B cell (primary cell): Measurements from ENCODE around the gene SNTG2. TPM values are rescaled to one million over a fixed set of nuclear protein-coding genes. Genes with fewer than 3 reads are reported as not detected.

Source experiments
- ATAC-seq: fragments of 200-7000 bp; cut with Tn5 transposase; one replicate; pipeline ENCODE4 v1.10.0; 2021; ENCODE audit warnings: low read depth, mild to moderate bottlenecking, moderate number of reproducible peaks, moderate library complexity
- CTCF ChIA-PET: fragments of 350-600 bp; sonication (Branson Sonifier 250); formaldehyde crosslinking; loops from one replicate; lab custom pipeline; 2021; ENCODE audit warnings: antibody characterized with exemption, inconsistent platforms; lab: Charles Lee
- POLR2A ChIA-PET: fragments of 350-600 bp; sonication (Branson Sonifier 250); formaldehyde crosslinking; loops from one replicate; lab custom pipeline; 2021; ENCODE audit warnings: antibody characterized with exemption; lab: Charles Lee
- DNase-seq: peaks from one replicate; pipeline ENCODE4 v3.0.0; 2013
- H2AFZ ChIP-seq: 2 replicates; pipeline ENCODE4 v1.6.1; 2012; ENCODE audit warnings: mild to moderate bottlenecking, low read depth, low read length; ENCODE audit not compliant: insufficient read depth, poor library complexity, severe bottlenecking
- H3K27ac ChIP-seq, 2 donors: 1 replicate in 1 of 2; 2 replicates in 1 of 2; pipeline ENCODE4 v1.5.1; 2012 to 2013; ENCODE audit warnings: low read length in 2 of 2, mild to moderate bottlenecking in 2 of 2, moderate library complexity in 1 of 2
- H3K27me3 ChIP-seq, 4 experiments: fragments of 200-600 bp in 1 of 4; sonication (generic) in 1 of 4; replicated peaks in 1 of 4; 1 replicate in 2 of 4; 2 replicates in 2 of 4; pipeline versions ENCODE4 v1.6.1 to v1.7.0; 2013 to 2016; ENCODE audit warnings: low read length in 3 of 4, mild to moderate bottlenecking in 2 of 4, mixed read lengths in 1 of 4, moderate library complexity in 1 of 4; ENCODE audit not compliant: insufficient read depth in 4 of 4, control insufficient read depth in 3 of 4; ENCODE audit errors: control extremely low read depth in 1 of 4
- H3K36me3 ChIP-seq, 2 experiments: replicated peaks in 1 of 2; 1 replicate in 1 of 2; 2 replicates in 1 of 2; pipeline versions ENCODE4 v1.6.1 to v1.7.1; 2013; ENCODE audit warnings: low read length in 1 of 2; ENCODE audit not compliant: insufficient read depth in 2 of 2, control insufficient read depth in 1 of 2; ENCODE audit errors: control extremely low read depth in 1 of 2, extremely low read depth in 1 of 2
- H3K4me1 ChIP-seq, 2 donors: fragments of 200-600 bp in 1 of 2; sonication (generic) in 1 of 2; 1 replicate in 1 of 2; 2 replicates in 1 of 2; pipeline versions ENCODE4 v1.5.1 to v1.6.1; 2013 to 2017; ENCODE audit warnings: low read length in 2 of 2; ENCODE audit not compliant: control insufficient read depth in 2 of 2, insufficient read depth in 2 of 2
- H3K4me2 ChIP-seq: replicated peaks from 2 replicates; pipeline ENCODE3; 2012; ENCODE audit warnings: mild to moderate bottlenecking, low read depth, low read length; ENCODE audit not compliant: poor library complexity, severe bottlenecking
- H3K4me3 ChIP-seq, 5 experiments: fragments of 200-600 bp in 1 of 5; sonication (generic) in 1 of 5; 1 replicate in 3 of 5; 2 replicates in 2 of 5; pipeline versions ENCODE4 v1.5.1 to v1.7.0; 2011 to 2016; ENCODE audit warnings: low read length in 4 of 5, mild to moderate bottlenecking in 4 of 5, low read depth in 2 of 5, control low read depth in 1 of 5, moderate library complexity in 1 of 5; ENCODE audit not compliant: insufficient read depth in 1 of 5; ENCODE audit errors: control extremely low read depth in 1 of 5, extremely low read depth in 1 of 5
- H3K79me2 ChIP-seq: fragments of 200-600 bp; sonication (generic); one replicate; pipeline ENCODE4 v1.6.0; 2016; ENCODE audit warnings: low read length; ENCODE audit not compliant: control insufficient read depth, insufficient read depth
- H3K9ac ChIP-seq: fragments of 200-600 bp; sonication (generic); 2 replicates; pipeline ENCODE4 v1.6.1; 2017; ENCODE audit warnings: mild to moderate bottlenecking, low read length, moderate library complexity
- H3K9me3 ChIP-seq, 3 donors: one replicate each; pipeline versions ENCODE4 v1.6.1 to v1.7.1; 2013; ENCODE audit warnings: low read length in 2 of 3; ENCODE audit not compliant: control insufficient read depth in 2 of 3, insufficient read depth in 1 of 3; ENCODE audit errors: control extremely low read depth in 1 of 3
- H4K20me1 ChIP-seq: 2 replicates; pipeline ENCODE4 v1.6.0; 2012; ENCODE audit warnings: mild to moderate bottlenecking, low read length; ENCODE audit not compliant: insufficient read depth, control insufficient read depth, poor library complexity, severe bottlenecking
- H3K27ac Mint-ChIP-seq: one replicate; pipeline ENCODE4 v1.8.0; 2021; ENCODE audit warnings: mixed read lengths
- H3K27me3 Mint-ChIP-seq: one replicate; pipeline ENCODE4 v1.8.0; 2021; ENCODE audit warnings: mixed read lengths
- H3K4me1 Mint-ChIP-seq: one replicate; pipeline ENCODE4 v1.8.0; 2021; ENCODE audit warnings: mixed read lengths
- H3K4me3 Mint-ChIP-seq: one replicate; pipeline ENCODE4 v1.8.0; 2021; ENCODE audit warnings: mixed read lengths
- H3K9me3 Mint-ChIP-seq: one replicate; pipeline ENCODE4 v1.8.0; 2022; ENCODE audit warnings: mixed read lengths; ENCODE audit not compliant: insufficient read depth
- EZH2 ChIP-seq: IDR thresholded peaks from 2 replicates; pipeline ENCODE4 v1.6.1; 2012; ENCODE audit warnings: borderline replicate concordance, low read depth, mild to moderate bottlenecking, moderate library complexity, low read length; ENCODE audit not compliant: insufficient read depth, poor library complexity, severe bottlenecking
- WGBS: methylation state at CpG from one replicate; pipeline ENCODE4 v1.1.5; 2013; ENCODE audit warnings: missing lambda C conversion rate; ENCODE audit not compliant: insufficient coverage; 5-methylcytosine and 5-hydroxymethylcytosine counted together
- intact Hi-C: fragments of 100-400 bp; cut with micrococcal nuclease; formaldehyde crosslinking; loops from one replicate; pipeline ENCODE4 v1.10.0; 2022
- polyA plus RNA-seq: library from polyadenylated mRNA; depleted of rRNA; stranded (reverse); fragments of >200 nt; gene quantifications from 2 replicates; pipeline ENCODE4 v1.2.3, GENCODE V29; 2012
- total RNA-seq, 2 donors: library from RNA; stranded (reverse); fragments of 120-200 nt in 1 of 2; gene quantifications; 1 replicate in 1 of 2; 2 replicates in 1 of 2; pipeline versions ENCODE4 v1.2.3 to v1.2.4, GENCODE V29; 2013 to 2022
- TF ChIP-seq, protein P1 (sequence below): fragments of 200-600 bp; IDR thresholded peaks from one replicate; pipeline ENCODE4 v1.8.0; 2022; ENCODE audit warnings: antibody characterized with exemption, mild to moderate bottlenecking

Gene SNTG2
- total and polyA plus RNA-seq, 2 donors (not counting 1 experiment from before 2014, with no cell fraction given), result 2.1 to 2.4 TPM

DNA sequence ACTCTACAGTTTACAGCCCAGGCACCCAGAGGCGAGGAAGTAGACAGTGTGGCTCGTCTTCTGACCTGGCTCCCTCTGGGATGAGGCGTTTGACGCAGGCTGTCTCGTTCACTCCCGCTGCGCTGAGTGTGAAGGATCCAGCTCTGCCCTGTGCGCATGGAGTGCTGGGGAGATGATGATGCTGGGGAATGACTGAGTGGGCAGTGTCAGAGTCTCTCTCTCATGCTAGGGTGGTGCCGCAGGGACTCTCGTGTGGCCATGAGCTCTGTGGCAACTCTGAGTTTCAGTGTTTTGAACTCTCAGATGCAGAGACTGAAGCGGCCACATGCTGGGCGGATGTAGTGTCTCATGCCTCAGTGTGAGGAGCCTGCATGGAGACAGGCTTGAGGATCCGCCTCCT lies 344.3 kb downstream of the SNTG2 start:
- ATAC-seq, result no peak
- no peak overlapping the region for H3K27ac Mint-ChIP-seq
- 94% methylated on average over 11 of the region's 13 CpGs for WGBS

DNA sequence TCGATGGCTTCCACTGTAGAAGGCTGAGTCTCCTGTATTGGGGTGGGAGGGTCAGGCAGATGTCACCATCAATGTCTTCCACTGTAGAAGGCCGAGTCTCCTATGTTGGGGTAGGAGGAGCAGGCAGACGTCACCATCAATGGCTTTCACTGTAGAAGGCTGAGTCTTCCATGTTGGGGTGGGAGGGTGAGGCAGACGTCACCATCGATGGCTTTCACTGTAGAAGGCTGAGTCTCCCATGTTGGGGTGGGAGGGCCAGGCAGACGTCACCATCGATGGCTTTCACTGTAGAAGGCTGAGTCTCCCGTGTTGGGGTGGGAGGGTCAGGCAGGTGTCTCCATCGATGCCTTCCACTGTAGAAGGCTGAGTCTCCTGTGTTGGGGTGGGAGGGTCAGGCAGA lies 345.1 kb downstream of the SNTG2 start:
- Histone ChIP-seq H3K79me2 (no peaks in the 10 kb centered on the region), H3K36me3 (no peaks in the 10 kb centered on the region), H3K9me3 (peaks cover 0 to 5% (median 0%) of the 10 kb centered on the region in 3 donors), H3K4me2 (no peak overlapping the region), H3K27me3 (no peaks in the 10 kb centered on the region), H2AFZ (no peak overlapping the region), H3K4me1 (no peaks in the 10 kb centered on the region), H3K4me3 (no peak overlapping the region), H3K27ac (no peak overlapping the region), H3K9ac (no peak overlapping the region), H4K20me1 (no peaks in the 10 kb centered on the region)
- ChIA-PET POLR2A (no interaction called here), CTCF (no interaction called here)
- Mint-ChIP-seq H3K9me3 (peaks cover 5% of the 10 kb centered on the region), H3K4me3 (no peak overlapping the region), H3K27ac (no peak overlapping the region), H3K27me3 (no peaks in the 10 kb centered on the region), H3K4me1 (no peaks in the 10 kb centered on the region)
- 94% methylated on average over 8 of the region's 9 CpGs for WGBS
- intact Hi-C loops, result no loop called here
- no peak for ATAC-seq
- TF ChIP-seq, protein P1, sequence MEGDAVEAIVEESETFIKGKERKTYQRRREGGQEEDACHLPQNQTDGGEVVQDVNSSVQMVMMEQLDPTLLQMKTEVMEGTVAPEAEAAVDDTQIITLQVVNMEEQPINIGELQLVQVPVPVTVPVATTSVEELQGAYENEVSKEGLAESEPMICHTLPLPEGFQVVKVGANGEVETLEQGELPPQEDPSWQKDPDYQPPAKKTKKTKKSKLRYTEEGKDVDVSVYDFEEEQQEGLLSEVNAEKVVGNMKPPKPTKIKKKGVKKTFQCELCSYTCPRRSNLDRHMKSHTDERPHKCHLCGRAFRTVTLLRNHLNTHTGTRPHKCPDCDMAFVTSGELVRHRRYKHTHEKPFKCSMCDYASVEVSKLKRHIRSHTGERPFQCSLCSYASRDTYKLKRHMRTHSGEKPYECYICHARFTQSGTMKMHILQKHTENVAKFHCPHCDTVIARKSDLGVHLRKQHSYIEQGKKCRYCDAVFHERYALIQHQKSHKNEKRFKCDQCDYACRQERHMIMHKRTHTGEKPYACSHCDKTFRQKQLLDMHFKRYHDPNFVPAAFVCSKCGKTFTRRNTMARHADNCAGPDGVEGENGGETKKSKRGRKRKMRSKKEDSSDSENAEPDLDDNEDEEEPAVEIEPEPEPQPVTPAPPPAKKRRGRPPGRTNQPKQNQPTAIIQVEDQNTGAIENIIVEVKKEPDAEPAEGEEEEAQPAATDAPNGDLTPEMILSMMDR, result no peak
- TF ChIP-seq EZH2, result no peak
- DNase-seq, result no peak

More for the DNA sequence above, 344.3 kb downstream of the SNTG2 start:
- Histone ChIP-seq H2AFZ (no peak overlapping the region), H3K79me2 (no peaks in the 10 kb centered on the region), H3K27me3 (no peaks in the 10 kb centered on the region), H3K36me3 (no peaks in the 10 kb centered on the region), H3K27ac (no peak overlapping the region), H3K4me3 (no peak overlapping the region), H3K9ac (no peak overlapping the region), H3K9me3 (peaks cover 0 to 5% (median 0%) of the 10 kb centered on the region in 3 donors), H4K20me1 (no peaks in the 10 kb centered on the region), H3K4me1 (no peaks in the 10 kb centered on the region), H3K4me2 (no peak overlapping the region)
- no peak for DNase-seq
- no peaks in the 10 kb centered on the region for H3K4me1 Mint-ChIP-seq
- no peaks in the 10 kb centered on the region for H3K27me3 Mint-ChIP-seq
- TF ChIP-seq, protein P1, result no peak
- no peak for TF ChIP-seq EZH2
- H3K4me3 Mint-ChIP-seq, result no peak overlapping the region
- POLR2A ChIA-PET, result no interaction called here
- H3K9me3 Mint-ChIP-seq, result peaks cover 5% of the 10 kb centered on the region
- CTCF ChIA-PET, result no interaction called here
- intact Hi-C loops, result no loop called here
